22Rv1 (cell line): ENCODE data around the gene AADAT.
"Not testable (repeated sequence)": the region's sequence is repeated elsewhere in the genome, so short reads cannot be mapped to it uniquely, and the experiment has no call there.

Source experiments
- H3K27ac ChIP-seq: fragments of 450-650 bp; 2 replicates; pipeline ENCODE4 v1.5.1; 2017
- CTCF ChIP-seq: fragments of 450-650 bp; IDR thresholded peaks from 2 replicates; pipeline ENCODE4 v1.5.1; 2017; ENCODE audit warnings: mild to moderate bottlenecking
- ZFX ChIP-seq: fragments of 450-650 bp; IDR thresholded peaks from 2 replicates; pipeline ENCODE4 v1.6.1; 2017; ENCODE audit warnings: antibody characterized with exemption, borderline replicate concordance

Gene AADAT

GRCh38 chr4:170106900-170107299 is 17.1 kb upstream of the AADAT start:
- no peak overlapping the region for H3K27ac ChIP-seq
- TF ChIP-seq CTCF = no peak
- TF ChIP-seq ZFX = no peak

GRCh38 chr4:170102426-170102825 is 12.7 kb upstream of the AADAT start:
- no peak overlapping the region for H3K27ac ChIP-seq
- no peak for TF ChIP-seq ZFX
- TF ChIP-seq CTCF = no peak

GRCh38 chr4:170098171-170098570 is 8.4 kb upstream of the AADAT start:
- not testable (repeated sequence) for H3K27ac ChIP-seq

- TF ChIP-seq CTCF (no peak), ZFX (no peak)
- no peak overlapping the region for H3K27ac ChIP-seq
These were observed 7.9 kb upstream of the AADAT start for GRCh38 chr4:170097681-170098080.

GRCh38 chr4:170093973-170094535 is 4.3 kb upstream of the AADAT start:
- TF ChIP-seq ZFX (no peak), CTCF (no peak)
- no peak overlapping the region for H3K27ac ChIP-seq

GRCh38 chr4:170091069-170091696 is 1.4 kb upstream of the AADAT start:
- TF ChIP-seq CTCF = no peak
- no peak for TF ChIP-seq ZFX
- no peak overlapping the region for H3K27ac ChIP-seq

GRCh38 chr4:170090352-170091052 is 746 bp upstream of the AADAT start:
- no peak overlapping the region; the same call in 1 of the 2 replicates for H3K27ac ChIP-seq
- TF ChIP-seq CTCF = peak; percentile 20; the same call in 1 of the 2 replicates
- no peak for TF ChIP-seq ZFX
